Fibroblast of skin of back (primary cell): ENCODE measurements around the gene PRKG1. TPM values are rescaled to one million over a fixed set of nuclear protein-coding genes. Genes with fewer than 3 reads are reported as not detected.

Experiments
- DNase-seq: peaks from one replicate; pipeline ENCODE4 v3.0.0-alpha.2; 2013
- polyA plus RNA-seq, 2 experiments: library from polyadenylated mRNA; unstranded; fragments of 120-200 nt; gene quantifications; one replicate each; pipeline ENCODE4 v1.2.1, GENCODE V29; 2013; ENCODE audit not compliant: insufficient read length in 2 of 2

The PRKG1 gene
- polyA plus RNA-seq (2013, experiment 1 of 2; ENCODE audit: insufficient read length) = 13.7 TPM
- 31.3 TPM for polyA plus RNA-seq (2013, experiment 2 of 2; ENCODE audit: insufficient read length)

DNA sequence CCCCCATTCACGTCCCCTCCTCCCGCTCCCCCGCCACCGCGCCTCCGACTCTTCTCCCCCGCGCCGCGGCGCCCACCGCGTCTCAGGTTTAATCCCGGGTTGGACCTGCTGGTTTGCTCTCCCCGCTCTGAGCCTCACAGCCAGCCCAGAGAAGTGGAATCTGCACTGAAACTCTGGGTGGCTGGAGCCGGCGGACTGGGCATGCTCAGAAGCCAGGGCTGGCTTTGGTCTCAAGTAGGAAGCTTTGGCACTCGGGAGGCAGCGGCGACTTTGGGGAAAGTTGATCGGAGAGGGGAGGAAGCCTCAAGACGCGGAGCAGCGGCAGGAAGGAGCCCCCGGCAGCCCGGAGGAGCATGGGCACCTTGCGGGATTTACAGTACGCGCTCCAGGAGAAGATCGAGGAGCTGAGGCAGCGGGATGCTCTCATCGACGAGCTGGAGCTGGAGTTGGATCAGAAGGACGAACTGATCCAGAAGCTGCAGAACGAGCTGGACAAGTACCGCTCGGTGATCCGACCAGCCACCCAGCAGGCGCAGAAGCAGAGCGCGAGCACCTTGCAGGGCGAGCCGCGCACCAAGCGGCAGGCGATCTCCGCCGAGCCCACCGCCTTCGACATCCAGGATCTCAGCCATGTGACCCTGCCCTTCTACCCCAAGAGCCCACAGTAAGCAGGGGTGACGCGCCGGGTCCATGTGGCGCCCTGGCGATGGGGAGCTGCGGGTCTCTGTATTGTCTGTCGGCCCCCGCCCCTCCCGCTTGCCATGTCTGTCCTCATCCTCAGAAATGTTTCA is at the start of gene PRKG1:
Gene PRKG1 (plus strand): TSS at position 250 of the 791 bp plus-strand sequence.
- DNase-seq = peak; percentile 89

DNA sequence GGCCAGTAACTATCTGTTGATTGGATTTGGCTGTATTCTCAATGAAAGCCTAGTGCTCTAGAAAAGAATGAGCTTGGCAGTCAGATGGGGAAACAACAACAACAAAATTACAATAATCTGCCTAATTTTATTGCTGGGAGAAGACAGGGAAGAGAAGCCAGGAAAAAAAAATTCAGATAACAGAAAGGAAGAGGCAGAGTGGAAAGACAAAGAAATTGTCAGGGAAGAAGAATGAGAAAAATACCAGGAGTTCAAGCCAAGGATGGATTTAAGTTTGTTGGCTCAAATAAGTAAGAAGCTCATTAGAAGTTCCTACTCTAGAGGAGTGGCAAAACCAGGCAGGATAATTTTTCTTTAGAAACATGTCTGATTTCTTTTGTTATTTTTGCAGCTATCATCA is 45.9 kb upstream of the PRKG1 start:
- no peak for DNase-seq

DNA sequence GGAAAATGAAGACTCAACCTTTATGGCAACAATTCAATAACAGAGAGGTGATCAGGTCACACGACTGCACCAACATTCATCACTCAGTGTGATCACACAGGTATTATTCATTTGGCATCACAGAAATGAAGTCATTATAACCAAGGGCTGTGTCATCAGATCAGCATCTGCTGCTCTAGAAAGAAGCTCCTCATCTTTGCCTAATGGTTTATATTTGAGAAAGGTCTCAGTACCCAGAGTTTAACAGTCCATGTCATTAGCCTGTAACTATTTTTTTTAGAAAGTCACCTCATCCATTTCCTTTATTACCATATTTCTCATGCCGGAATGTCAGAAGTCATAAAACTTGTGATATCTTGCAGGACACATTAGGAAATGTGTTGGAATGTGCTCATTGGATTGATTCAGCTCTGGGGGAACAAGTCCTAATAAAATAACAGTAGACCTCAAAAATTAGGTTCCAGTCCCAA is 45.1 kb upstream of the PRKG1 start:
- DNase-seq = peak; percentile 46

DNA sequence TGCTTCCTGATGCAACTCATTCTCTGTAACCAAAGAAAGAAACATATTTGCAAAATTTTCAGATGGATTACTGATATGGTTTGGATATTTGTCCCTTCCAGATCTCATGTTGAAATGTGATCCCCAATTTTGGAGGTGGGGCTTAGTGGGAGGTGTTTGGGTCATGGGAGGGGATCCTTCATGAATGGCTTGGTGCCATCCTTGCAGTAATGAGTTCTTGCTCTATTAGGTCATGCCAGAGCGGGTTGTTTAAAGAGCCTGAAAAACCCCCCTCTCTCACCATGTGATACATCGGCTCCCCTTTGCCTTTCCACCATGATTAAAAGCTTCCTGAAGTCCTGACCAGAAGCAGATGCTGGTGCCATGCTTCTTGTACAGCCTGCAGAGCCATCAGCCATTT is 43.8 kb upstream of the PRKG1 start:
- DNase-seq = peak; percentile 37

DNA sequence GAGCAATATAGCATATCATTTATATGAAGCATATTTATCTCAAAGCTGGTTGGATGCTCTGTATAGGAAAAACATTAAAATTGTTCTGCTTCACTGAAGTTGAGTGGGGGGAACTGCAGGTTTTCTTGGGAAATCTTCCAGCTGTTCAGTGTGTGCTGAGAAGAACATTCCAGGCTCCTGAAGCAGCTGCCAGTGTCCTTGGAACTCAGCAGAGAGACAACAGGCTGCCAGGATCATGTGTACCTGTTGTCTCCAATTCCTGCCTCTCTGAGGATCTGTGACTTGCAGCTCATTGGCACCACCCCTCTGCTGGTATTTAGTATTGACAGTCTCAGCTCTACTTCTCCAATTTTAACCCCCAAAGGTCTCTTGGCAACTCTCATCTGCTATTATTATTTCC is 42.3 kb upstream of the PRKG1 start:
- DNase-seq = no peak

DNA sequence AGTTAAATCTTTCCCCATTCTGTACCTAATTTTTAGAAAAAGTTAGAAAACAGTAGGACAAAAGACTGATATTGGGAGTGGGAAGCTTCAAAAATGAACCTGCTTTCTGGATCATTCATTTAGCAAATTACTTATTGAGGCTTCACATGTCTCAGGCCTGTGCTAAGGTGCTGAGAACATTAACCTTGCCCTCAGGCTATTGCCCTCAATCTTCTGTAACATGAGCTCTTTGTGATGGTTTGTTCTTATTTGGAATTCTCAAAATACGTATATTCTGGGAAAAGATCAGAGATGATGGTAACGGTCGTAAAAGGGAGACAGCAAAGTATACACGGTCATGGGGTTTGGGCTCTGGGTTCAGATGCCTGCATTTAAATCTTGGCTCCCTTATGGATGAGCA is 39.5 kb upstream of the PRKG1 start:
- DNase-seq = no peak

DNA sequence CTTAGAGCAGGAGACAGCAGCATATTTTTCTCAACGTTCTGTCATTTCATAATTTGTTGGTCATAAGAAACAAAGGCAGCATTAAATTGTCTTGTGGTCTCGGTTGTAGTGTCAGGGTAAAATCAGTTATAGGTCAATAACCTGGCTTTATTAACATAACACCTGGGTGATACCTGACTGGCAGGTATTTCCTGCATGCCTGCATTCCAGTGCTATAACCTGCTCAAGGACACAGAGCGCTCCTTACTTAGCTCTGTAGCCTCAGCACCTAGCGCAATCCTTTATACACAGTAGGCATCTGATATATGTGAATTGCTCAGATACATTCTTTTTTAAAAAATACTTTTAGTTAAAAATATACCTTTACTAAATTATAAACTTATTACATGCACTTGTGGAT is 38.9 kb upstream of the PRKG1 start:
- DNase-seq = no peak

DNA sequence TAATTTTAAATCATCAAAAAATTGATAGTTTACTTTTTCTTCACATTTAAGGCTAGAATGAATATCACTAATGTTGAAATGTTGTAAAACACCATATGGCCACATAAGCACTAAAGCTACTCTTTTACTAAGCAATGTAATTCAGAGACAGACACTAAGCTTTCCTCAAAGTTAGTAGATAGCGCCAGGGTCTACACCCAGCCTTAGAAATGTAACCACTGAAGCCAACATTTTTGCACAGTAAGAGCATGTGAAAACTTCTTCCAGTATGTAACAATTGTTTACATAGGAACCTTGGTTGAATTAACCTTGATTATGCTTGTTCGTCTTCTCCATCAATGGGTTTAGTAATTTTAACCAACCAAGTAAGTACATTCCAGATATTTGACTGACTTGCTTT is 28.4 kb upstream of the PRKG1 start:
- DNase-seq = no peak

DNA sequence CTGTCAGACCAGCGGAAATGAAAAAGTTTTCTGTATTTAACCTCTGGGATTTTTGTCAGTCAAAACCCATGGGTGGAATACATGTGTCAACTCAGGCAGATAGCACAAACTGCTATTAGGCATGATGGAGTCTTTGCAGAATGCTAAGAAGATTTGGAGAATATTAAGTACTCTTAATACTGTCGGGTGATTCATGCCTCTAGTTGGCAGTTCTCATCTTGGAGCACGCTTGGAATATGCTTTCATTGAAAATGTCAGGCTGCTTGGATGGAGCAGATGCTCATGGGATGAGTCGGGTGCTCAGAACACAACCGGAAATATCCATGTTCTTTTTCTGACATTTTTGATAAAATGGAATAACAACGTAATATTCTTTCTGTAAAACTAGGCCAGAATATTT is 27.6 kb upstream of the PRKG1 start:
- DNase-seq = no peak

DNA sequence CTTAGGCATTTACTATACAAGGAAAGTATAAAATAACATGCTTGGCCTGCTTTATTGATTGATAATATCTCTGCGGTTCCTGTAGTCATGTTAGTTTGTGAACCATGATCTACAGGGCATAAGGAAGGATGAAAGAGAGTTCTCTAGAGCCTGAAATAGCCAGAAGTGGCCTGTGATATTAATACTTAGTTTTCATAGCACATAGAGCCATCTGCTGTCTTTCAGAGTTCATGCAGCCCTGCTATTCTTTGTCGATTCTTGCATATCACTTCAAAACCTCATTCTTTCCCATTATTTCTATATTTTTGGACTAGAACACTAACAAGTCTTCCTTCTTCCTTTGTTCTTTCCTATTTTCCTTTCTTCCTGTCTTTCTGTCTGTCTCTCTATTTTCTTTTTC is 26.4 kb upstream of the PRKG1 start:
- DNase-seq = no peak

DNA sequence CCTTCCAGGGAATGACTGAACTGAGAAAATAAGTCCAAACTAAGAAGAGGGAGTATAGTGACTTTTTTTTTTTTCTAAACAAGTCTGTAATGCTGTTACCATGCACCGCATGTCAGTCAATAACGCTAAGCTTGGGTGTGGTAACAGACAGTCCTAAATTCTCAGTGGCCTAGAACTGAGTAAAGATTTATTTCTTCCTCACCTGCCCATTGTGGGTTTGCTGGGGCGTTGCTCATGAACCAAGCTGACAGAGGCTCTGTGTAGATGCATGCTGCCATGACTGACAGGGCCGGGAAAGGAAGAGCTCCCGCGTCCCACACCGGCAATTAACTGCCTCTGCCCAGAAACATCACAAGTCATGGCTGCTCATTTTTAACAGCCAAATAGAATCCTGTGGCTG is 25.5 kb upstream of the PRKG1 start:
- DNase-seq = no peak

DNA sequence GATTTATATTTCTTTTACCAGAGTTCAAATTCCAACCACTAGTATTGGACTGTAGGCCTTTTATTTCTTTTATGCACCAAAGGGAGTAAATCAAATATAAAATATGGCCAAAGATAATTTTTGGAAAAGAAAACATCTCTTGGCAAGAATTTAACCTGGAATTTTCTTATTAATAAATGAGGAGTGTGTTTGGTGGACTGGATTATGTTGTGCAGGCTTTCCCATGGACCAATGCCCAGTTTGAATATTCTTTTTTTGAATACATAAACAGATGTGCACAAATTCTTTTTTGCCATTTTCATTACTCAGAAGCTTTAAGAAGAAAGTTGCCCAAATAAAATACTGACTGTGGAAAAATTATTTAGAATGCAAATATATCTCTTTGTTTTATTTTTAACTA is 22.1 kb upstream of the PRKG1 start:
- DNase-seq = no peak

DNA sequence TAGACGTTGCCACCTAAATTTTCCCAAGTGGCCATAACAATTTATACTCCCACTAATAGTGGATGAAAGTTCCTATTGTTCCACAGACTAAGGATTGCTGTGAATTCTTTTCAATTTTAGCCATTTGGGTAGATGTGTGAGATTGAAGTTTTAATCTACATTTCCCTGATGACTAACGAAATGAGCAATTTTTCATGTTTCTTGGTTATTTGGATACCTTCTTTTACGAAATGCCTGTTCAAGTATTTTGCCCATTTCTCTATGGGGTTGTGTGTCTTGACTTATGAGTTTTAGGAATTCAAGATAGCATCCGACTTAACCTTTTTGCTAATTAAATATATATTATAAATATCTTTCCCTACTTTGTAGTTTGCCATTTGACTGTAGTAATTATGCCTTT is 16.4 kb upstream of the PRKG1 start:
- no peak for DNase-seq

DNA sequence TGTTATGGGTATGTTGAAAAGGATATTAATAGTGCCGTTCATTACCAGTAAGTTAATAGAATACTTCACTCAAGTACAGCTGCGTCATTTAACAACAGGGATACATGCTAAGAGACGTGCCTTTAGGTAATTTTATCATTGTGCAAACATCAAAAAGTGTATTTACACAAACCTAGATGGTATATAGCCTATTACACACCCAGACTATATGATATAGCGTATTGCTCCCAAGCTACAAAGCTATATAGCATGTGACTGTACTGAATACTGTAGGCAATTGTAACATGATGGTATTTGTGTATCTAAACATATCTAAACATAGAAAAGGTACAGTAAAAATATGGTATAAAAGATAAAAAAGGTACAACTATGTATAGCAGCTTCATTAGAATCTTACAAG is 11.1 kb upstream of the PRKG1 start:
- DNase-seq = no peak

DNA sequence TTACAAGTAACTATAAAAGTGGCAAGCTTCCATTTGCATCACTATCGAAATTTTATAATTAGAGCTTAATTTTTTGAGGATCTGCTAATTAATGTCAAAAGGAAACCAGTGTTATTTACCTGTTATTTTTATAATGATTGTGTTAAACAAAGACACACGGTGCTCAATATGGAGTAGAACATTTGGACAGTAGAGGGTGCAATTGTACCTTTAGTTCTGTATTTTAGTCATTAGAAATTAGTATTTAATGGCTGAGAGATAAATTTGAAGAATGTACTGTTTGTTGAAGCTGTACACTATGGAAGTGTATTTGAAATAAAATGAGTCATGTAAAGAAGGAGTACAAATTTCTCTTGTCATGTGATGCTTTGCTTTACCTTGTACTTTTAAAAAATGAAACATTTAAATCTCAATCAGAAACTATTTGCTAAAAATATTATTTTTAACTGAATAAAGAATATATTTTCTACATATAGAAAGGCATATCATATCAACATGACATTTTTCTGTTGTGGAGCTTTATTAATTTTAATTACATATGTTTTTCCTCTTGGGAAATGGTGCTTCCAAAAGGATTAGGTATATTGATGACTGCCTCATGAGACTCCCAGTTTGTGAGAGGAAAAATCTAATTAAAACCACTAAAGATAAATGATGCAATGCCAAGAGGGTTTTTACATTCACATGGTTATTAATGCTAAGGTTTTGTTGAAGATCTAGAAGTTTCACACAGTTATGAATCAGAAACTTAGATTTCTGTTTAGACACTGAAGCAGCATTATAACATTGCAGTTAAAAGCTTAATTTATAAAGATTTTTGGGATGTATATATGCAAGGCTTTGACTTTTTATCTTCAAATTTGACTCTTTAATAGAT is 10.4 kb upstream of the PRKG1 start:
- DNase-seq = peak; percentile 68

DNA sequence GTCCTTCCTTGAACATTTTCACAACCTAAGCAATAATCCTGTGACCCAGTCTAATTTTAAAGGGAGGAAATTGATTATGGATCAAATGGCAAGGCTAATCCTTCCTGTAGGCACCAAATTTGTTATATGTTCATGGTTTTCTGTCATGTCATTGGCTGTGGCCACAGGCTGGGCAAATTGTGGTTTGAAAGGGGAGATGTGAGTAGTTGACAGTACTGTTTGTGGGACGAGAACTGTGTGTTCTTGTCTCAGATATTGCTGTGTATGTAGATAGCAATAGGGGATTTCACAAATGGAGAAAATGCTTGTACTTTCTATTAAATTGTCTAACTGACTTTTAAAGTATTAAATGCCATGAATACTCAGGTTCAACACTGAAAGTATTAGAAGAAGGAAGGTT is 8.1 kb upstream of the PRKG1 start:
- DNase-seq = no peak

DNA sequence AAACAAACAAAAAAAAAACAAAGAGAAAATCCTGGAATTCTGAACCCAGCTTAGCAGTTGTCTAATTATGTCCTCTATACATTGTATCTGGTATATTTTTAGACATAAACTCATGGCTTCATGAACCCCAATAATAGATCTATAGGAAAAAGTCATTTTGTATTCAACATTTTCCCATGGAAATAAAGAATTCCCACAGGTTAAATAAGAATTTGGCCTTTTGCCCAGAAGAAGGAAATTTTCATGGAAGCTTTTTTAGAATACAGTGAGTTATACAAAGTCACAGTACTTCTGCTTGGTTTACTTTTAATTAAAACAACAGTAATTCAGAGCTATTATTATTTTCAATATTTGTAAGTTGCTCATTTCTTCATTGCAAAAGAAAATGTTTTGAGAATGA is 2.1 kb upstream of the PRKG1 start:
- DNase-seq = no peak

DNA sequence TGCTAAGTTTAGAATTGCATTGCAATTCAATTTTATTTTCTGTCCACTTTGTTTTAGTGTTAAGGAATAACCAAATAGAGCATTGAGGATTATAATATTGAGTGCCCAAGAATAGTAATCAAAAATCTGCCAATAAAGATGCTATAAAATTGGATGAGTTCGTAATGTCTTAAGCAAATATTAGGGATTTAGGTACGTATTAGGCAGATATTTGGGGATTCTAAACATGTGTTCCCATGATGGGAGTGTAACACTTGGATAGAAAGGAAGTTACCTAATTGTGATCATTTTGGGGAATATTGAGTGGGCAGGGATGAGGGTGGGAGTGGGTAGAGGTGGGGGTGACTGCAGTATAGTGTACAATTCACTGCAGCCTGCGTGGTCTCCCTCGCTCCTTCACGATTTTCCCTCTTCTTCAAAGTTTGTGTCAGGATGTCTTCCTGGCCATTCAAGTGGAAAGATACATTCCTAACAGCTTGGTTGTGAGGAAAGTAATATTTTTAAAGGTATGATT is 1.3 kb upstream of the PRKG1 start:
- DNase-seq = no peak

DNA sequence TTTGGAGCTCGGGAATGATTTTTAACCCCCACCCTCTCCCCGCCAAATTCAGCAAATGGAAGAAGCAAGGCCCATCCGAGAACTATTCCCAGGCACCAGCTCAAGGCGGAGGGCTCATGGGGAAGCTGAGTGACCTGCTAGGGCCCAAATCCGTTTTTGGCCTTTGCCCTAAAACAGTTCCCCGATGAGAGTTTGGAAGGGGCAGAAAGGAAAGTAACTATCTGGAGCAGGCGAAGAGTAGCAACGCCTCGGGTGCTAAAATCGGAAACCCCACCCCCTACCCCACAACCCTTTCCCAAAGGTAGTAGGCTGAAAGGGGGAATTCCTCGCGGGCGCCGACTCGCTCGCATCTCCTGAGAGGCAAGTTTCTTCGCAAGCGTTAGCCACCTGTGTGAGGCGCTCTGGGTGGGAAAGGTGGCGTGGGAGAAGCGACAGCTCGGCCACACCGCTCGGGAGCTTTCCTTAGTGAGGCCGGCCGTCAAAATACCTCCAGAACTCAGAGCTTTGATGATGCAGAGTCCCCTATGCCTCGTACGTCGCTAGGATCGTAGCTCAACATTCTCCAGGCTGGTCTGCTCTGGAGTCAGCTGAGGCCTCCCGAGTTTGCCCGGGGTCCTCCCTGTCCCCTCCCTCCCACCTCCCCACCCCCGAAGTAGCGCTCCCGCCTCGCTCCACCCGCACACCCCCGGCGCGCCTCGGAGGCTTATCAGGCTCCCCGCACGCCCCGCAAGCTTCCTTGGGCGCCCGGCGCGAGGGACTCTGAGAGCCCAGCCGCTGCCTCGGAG is 642 bp upstream of the PRKG1 start:
- DNase-seq = peak; percentile 53

DNA sequence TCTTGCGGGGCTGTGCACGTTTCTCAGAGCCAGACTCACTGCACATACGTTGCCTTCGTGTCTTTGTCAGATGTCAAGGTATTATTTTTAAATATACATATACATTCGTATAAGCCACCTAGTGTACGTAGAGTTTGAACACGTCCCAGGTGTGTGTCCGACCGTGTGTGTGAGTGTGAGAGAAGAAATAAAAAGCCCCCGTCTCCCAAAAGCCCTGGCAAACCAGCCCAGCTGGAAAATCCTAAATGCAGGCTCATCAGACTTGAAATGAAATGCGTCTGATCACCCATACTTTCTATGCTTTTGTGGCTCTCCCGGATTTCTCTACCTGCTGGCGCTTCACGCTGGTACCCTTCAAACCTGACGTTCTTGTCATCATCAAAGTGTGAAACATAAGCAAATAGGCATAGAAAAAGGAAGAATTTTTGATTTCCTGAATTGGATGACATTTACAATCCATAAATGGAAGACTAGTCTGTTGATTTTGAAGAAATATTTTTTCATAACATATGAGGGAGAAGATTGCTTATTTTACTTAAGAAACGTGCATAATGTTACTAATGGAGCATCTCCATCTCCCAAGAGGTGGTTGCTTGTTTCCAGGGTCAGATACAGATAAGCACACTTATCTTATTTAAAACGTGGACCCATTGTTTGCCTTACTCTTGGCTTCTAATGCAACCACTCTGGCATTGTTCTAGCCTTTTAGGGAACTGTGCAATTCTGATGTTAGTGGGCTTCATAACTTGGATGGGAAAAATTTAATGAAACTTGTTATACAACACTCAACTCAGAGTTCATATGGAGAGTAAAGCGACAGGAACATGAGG is 971 bp downstream of the PRKG1 start:
- DNase-seq = no peak

DNA sequence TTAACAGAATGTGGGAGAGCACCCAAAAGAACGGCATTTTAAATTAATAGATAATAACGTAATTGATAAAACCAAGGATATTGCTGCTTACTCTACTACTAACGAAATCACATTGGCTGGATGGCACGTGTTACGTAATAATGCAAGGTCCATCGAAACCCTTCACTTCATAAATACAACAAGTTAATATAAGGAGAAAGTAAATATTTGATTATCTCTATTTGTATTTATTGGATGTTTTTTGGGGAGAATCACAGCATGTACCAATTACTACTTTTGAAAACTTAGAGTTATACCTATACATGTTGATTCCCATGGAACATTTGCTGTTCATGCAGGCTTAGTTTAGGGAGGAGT is 1.6 kb downstream of the PRKG1 start:
- DNase-seq = no peak
